Measurements from ENCODE around the gene SLBP. TPM values are rescaled to one million over a fixed set of nuclear protein-coding genes. Genes with fewer than 3 reads are reported as not detected.

Gene SLBP
- total and polyA plus RNA-seq, 8 donors, result 8.7 to 20.2 (median 10.9) TPM

DNA sequence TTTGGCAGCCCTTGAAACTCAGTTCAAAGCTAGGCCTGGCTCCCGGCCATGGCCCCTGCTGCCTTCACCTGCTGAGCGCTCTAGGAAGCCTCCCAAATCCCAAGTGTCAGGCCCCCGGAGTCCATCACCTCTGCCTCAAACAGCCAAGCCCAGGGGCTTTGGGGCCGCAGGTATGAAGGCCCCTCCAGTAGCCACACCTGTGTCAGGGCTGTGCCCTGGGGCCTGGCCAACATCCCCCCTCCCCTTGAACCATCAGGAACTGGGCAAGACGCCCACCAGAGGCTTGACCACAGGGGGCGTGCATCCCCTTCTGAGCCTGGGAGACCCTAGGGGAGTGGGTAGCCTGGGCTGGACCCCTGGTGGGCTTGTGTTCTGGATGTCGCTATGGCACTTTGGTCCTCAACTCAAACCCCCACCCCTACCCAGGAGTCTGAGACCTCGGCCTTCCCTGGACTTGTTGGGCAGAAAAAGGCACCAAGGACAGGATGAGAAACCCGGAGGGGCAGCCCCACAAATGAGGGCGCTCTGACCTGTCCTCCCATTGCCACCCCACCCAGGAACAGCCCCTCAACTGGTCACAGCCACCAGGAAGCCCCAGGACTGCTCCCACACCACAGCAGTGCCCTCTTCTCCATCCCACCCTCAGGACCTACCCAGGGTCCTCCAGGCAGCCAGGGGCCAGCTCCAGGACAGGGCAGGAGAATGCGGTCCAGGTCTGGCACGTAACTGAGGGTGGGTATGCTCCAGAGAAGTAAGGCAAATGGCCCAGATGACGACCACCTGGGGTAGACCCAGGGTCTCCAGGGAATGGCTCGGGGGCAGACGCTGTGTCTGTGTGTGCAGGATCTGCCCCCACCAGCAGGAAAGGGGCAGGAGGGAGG lies 4.2 kb upstream of the SLBP start:
- 84 to 88% methylated on average over 15 of the region's 15 CpGs for WGBS, 2 donors
- Histone ChIP-seq H3K27ac (no peak overlapping the region), H3K4me1 (peaks cover 0 to 32% (median 28%) of the 10 kb centered on the region in 3 donors), H3K27me3 (no peaks in the 10 kb centered on the region), H3K36me3 (peaks cover 0 to 7% (median 0%) of the 10 kb centered on the region in 3 donors), H3K4me3 (no peak overlapping the region), H3K9me3 (no peaks in the 10 kb centered on the region)
- ATAC-seq (no peak), DNase-seq (peak in 2 of 6 donors; percentile 56 to 58), FAIRE-seq (no peak)
- TF ChIP-seq, protein P1, sequence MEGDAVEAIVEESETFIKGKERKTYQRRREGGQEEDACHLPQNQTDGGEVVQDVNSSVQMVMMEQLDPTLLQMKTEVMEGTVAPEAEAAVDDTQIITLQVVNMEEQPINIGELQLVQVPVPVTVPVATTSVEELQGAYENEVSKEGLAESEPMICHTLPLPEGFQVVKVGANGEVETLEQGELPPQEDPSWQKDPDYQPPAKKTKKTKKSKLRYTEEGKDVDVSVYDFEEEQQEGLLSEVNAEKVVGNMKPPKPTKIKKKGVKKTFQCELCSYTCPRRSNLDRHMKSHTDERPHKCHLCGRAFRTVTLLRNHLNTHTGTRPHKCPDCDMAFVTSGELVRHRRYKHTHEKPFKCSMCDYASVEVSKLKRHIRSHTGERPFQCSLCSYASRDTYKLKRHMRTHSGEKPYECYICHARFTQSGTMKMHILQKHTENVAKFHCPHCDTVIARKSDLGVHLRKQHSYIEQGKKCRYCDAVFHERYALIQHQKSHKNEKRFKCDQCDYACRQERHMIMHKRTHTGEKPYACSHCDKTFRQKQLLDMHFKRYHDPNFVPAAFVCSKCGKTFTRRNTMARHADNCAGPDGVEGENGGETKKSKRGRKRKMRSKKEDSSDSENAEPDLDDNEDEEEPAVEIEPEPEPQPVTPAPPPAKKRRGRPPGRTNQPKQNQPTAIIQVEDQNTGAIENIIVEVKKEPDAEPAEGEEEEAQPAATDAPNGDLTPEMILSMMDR (IDR thresholded peaks at IDR 0.05), result no peak
- intact Hi-C loops (cut with DNase I), result no loop called here

DNA sequence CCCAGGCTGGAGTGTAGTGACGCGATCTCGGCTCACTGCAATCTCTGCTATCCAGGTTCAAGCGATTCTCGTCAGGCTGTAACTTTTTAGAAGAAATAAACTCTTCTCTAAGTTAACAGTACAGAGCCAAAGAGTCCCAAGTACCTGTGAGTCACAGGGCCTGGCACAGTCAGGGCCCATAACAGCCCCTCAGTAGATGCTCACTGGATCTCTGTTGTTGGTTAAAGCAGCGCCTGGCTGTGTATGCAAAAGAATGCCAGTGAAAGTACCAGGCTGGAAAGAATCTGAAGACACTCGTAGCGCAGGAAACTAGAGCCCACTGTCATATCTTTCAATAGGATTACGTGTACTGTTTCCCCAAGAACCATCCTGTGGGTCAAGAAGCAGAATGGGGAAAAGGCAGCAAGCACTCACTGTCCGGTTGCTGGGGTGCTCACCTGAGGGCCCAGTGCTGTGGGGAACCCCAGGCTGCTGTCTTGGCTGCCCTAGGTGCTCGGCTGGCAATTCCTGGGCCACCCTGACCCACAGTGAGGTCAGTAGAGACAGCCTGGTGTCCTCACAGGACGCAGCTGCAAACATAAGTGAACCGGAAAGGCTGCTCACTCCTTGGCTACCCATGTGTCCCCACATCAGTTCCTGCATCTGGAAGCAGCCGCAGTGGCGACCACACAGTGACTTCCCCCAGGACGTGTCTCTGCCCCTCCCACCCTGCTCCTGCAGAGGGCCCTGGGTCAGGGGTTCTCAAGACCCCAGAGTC lies 3.1 kb upstream of the SLBP start:
- H3K4me3 ChIP-seq, result no peak overlapping the region
- FAIRE-seq (no peak), DNase-seq (peak in 2 of 6 donors; percentile 38 to 50), ATAC-seq (no peak)
- peaks cover 0 to 7% (median 0%) of the 10 kb centered on the region in 3 donors for H3K36me3 ChIP-seq
- no peak overlapping the region for H3K27ac ChIP-seq
- TF ChIP-seq, protein P1 (IDR thresholded peaks at IDR 0.05), result no peak
- no peaks in the 10 kb centered on the region for H3K9me3 ChIP-seq
- H3K27me3 ChIP-seq, result no peaks in the 10 kb centered on the region
- 78 to 81% methylated on average over 16 of the region's 16 CpGs for WGBS, 2 donors
- H3K4me1 ChIP-seq, result peaks cover 0 to 40% (median 33%) of the 10 kb centered on the region in 3 donors
- intact Hi-C loops (cut with DNase I), result no loop called here

DNA sequence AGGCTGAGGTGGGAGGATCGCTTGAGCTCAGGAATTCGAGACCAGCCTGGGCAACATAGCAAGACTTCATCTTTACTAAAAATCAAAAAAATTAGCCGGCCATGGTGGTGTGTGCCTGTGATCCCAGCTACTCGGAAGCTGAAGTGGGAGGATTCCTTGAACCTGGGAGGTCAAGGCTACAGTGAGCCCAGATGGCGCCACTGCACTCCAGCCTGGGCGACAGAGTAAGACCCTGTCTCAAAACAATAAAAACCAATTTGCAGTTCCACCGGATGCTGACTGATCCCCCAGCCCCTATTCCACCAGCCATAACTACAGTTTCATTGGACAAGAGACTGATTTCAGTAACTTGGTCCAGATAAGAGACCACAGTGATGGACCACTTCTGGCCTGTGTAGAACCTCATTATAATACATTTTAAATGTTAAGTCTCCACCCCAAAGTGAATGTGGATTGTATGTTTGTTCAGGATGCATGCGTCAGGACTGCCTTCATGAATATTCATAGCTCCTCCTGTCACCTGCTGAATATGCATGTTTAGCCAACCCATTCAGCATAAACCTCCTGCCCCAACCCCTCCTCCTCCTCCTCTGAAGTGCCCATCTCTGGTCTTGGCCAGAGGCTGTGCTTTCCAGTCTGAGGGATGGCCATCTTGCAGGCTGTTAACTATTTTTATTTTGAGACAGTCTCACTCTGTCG lies 2.3 kb upstream of the SLBP start:
- peaks cover 0 to 7% (median 0%) of the 10 kb centered on the region in 3 donors for H3K36me3 ChIP-seq
- WGBS, 2 donors, result 58 to 62% methylated on average over 9 of the region's 9 CpGs
- no peak for DNase-seq
- H3K4me1 ChIP-seq, result peaks cover 0 to 35% (median 29%) of the 10 kb centered on the region in 3 donors
- no peak for ATAC-seq
- no peaks in the 10 kb centered on the region for H3K27me3 ChIP-seq
- intact Hi-C loops (cut with DNase I), result no loop called here
- peak overlapping the region in 1 of 4 donors; percentile 95 for H3K4me3 ChIP-seq
- no peak overlapping the region for H3K27ac ChIP-seq
- no peaks in the 10 kb centered on the region for H3K9me3 ChIP-seq
- TF ChIP-seq, protein P1 (IDR thresholded peaks at IDR 0.05), result no peak
- FAIRE-seq, result no peak

DNA sequence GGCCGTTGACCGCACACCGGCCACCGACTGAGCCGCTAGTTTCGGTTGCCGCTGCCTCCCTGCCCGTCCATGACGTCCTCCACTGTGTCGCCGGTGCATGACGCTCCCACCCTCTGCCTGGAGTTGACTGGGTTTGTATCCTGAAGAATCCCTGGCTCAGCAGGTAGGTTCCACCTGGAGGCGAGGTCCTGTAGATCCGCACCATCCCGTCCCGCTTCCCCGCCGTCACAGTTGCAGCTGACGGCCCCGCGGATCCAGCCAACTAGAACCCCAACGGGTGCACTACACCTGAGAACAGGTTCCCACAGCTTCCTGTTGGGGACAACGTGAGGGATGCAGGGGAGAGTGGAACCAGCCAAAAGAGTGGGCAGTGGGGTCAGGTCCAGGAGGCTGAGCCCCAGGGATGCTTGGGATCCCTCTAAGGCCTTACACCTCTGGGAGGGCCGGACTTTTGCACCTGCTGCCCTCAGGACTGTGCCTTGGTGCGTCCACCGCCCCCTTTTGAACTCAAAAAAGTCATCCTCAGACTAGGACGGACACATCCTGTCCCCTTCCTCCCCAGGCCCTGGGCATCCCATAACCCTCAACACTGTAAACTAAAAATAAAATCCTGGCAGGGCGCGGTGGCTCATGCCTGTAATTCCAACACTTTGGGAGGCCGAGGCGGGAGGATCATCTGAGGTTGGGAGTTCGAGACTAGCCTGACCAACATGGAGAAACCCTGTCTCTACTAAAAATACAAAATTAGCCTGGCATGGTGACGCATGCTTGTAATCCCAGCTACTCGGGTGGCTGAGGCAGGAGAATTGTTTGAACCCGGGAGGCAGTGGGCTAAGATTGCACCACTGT lies 1.1 kb upstream of the SLBP start:
- no peak for FAIRE-seq
- peak in 2 of 6 donors; percentile 30 to 35 for DNase-seq
- Histone ChIP-seq H3K4me1 (peaks cover 0 to 30% (median 29%) of the 10 kb centered on the region in 3 donors), H3K4me3 (peak overlapping the region; percentile 61 to 95 (median 79)), H3K36me3 (peaks cover 0 to 7% (median 0%) of the 10 kb centered on the region in 3 donors), H3K27ac (peak overlapping the region; percentile 100), H3K27me3 (no peaks in the 10 kb centered on the region), H3K9me3 (no peaks in the 10 kb centered on the region)
- TF ChIP-seq, protein P1 (IDR thresholded peaks at IDR 0.05), result no peak
- WGBS, 2 donors, result 15 to 17% methylated on average over 35 of the region's 35 CpGs
- intact Hi-C loops (cut with DNase I), result no loop called here
- ATAC-seq, result peak; percentile 0 to 8 (median 1)

Measured in pancreas (tissue), 10 donors.